ENCODE data around the gene CALR.
"Not testable (repeated sequence)": the region's sequence is repeated elsewhere in the genome, so short reads cannot be mapped to it uniquely, and the experiment has no call there.

Gene CALR

DNA sequence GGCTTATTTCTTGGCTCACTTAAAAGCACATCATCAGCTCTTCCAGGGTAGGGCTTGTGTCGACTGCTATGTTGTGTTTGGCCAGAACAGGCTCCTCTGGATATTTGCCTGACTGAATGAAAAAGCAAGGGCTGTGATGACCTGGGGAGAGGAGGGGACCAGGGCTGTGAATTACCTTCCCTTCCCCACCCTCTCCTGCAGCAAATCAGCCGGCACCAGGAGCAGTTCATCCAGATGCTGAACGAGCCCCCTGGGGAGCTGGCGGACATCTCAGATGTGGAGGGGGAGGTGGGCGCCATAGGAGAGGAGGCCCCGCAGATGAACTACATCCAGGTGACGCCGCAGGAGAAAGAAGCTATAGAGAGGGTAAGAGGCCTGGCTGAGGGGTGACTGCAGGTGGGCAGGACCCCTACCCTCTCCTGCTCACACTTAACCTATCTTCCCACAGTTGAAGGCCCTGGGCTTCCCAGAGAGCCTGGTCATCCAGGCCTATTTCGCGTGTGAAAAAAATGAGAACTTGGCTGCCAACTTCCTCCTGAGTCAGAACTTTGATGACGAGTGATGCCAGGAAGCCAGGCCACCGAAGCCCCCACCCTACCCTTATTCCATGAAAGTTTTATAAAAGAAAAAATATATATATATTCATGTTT is 14.2 kb downstream of the CALR start:
- DNase-seq (ENCODE audit: low spot score) = peak; percentile 75

GRCh38 chr19:12953138-12953798 is 14.9 kb downstream of the CALR start:
- no peak for DNase-seq (ENCODE audit: low spot score)

- no peak for DNase-seq (ENCODE audit: low spot score)
These were observed 15.6 kb downstream of the CALR start for GRCh38 chr19:12953799-12954611.

DNA sequence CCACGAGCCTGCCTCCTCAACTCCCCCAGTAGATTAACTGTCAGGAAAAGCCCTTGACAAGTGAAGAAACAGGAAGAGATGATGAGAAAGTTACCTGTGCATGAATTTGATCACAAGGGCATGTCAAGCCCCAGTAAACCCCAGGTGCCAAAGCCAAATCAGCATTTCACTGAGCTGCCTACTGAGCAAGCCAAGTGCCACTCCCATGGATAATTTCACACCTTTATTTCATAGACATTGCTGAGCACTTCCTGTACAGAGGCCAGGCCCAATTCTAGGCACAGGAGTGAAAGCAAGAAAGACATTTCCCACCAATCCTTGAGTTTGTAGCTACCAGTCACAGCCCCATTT is 16.2 kb downstream of the CALR start:
- DNase-seq (ENCODE audit: low spot score) = peak; percentile 11

GRCh38 chr19:12955575-12955974 is 17.2 kb downstream of the CALR start:
- DNase-seq (ENCODE audit: low spot score) = not testable (repeated sequence)

DNA sequence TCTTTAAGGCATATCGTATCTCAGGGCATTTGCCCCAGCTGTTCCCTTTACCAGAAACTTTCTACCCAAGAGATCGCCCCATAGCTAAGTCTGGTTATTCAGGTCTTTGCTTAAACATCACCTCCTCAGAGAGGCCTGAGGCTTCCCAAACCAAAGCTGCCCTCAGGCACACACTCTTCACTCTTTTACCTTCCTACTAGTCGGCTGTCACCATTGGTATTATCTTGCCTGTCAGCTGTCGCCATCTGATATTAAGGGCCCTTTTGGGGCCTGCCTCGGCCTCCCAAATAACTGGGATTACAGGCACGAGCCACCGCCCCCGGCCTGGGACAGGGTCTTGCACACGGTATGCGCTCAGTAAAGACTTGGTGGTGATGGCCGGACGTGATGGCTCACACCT is 17.6 kb downstream of the CALR start:
- DNase-seq (ENCODE audit: low spot score) = no peak

GRCh38 chr19:12956446-12957388 is 18.3 kb downstream of the CALR start, which contains the start of gene GADD45GIP1:
TSS of gene GADD45GIP1 (minus strand) at chr19:12957223. CDS start at chr19:12957212, 11 bp downstream.
- DNase-seq (ENCODE audit: low spot score) = peak; percentile 88

GRCh38 chr19:12957389-12957952 is 19.1 kb downstream of the CALR start:
- DNase-seq (ENCODE audit: low spot score) = not testable (repeated sequence)

GRCh38 chr19:12959481-12959880 is 21.1 kb downstream of the CALR start:
- DNase-seq (ENCODE audit: low spot score) = no peak

- DNase-seq (ENCODE audit: low spot score) = peak; percentile 70
These were observed 26.8 kb downstream of the CALR start for GRCh38 chr19:12965017-12965811.

GRCh38 chr19:12965812-12966135 is 27.4 kb downstream of the CALR start:
- DNase-seq (ENCODE audit: low spot score) = no peak

DNA sequence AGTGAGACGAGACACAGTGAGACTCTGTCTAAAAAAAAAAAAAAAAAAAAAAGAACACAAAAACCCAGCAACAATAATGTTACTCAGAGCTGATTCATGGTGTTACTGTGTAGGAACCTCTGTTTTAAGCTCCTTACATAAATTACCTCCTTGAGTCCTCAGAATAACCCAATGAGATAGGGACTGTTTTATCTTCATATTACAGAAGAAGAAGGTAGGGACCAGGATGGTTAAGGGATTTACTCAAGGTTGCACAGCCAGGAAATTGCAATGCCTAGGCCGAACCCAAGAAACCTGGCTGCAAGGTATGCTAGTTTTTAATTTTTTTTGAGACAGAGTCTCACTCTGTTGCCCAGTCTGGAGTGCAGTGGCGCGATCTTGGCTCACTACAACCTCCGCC is 29.5 kb downstream of the CALR start:
- peak; percentile 62 for DNase-seq (ENCODE audit: low spot score)

GRCh38 chr19:12969292-12969988 is 31.0 kb downstream of the CALR start, which contains the start of gene DAND5:
TSS of gene DAND5 (plus strand) at chr19:12969576. CDS start at chr19:12969661, 85 bp downstream.
- DNase-seq (ENCODE audit: low spot score) = no peak

DNA sequence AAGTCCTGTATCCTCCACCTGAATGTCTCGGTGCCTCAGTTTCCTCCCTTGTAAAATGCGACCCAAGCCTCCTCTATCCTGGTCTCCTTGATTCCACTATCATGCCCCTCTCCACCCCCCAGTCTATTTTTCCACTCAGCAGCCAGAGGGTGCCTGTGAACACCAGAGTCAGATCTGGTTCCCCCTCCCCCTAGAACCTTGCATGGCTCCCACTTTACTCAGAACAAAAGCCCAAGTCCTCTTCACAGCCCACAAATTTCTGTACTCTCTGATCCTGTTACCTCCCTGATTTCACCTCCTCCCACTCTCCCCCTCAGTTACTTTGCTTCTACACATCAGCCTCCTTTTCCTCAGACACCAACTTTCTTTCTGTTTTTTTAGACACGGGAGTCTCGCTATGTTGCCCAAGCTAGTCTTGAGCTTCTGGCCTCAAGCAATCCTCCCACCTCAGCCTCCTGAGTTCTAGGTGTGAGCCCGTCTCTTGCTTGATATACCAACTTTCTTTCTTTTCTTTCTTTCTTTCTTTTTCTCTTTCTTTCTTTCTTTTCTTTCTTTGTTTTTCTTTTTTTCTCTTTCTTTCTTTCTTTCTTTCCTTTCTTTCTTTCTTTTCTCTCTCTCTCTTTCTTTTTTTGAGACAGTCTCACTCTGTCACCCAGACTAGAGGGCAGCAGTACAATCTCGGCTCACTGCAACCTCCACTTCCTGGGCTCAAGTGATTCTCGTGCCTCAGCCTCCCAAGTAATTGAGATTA is 31.8 kb downstream of the CALR start:
- DNase-seq (ENCODE audit: low spot score) = no peak

- DNase-seq (ENCODE audit: low spot score) = no peak
These were observed 34.8 kb downstream of the CALR start for GRCh38 chr19:12973236-12973635.

- DNase-seq (ENCODE audit: low spot score) = no peak
These were observed 36.2 kb downstream of the CALR start for GRCh38 chr19:12974301-12975220.

- DNase-seq (ENCODE audit: low spot score) = no peak
These were observed 36.9 kb downstream of the CALR start for GRCh38 chr19:12975221-12975741.

- not testable (repeated sequence) for DNase-seq (ENCODE audit: low spot score)
These were observed 37.7 kb downstream of the CALR start for GRCh38 chr19:12976109-12976508.

All from RKO (cell line).